Loucy (cell line): ENCODE measurements around the gene LTBP1.

Source experiments
- H2AFZ ChIP-seq: fragments of 200-600 bp; sonication (generic); 2 replicates; pipeline ENCODE4 v1.6.0; 2016; ENCODE audit warnings: antibody characterized with exemption, mild to moderate bottlenecking, low read length, moderate library complexity
- H3F3A ChIP-seq: fragments of 200-600 bp; 2 replicates; pipeline ENCODE4 v1.6.0; 2016; ENCODE audit warnings: antibody characterized with exemption, low read depth, mild to moderate bottlenecking
- H3K27me3 ChIP-seq: fragments of 200-600 bp; sonication (generic); 2 replicates; pipeline ENCODE4 v1.6.1; 2014; ENCODE audit warnings: low read length, mild to moderate bottlenecking; ENCODE audit not compliant: insufficient read depth, poor library complexity, severe bottlenecking
- H3K36me3 ChIP-seq: fragments of 200-600 bp; sonication (generic); 2 replicates; pipeline ENCODE4 v1.6.1; 2016; ENCODE audit warnings: low read length; ENCODE audit not compliant: insufficient read depth
- H3K4me1 ChIP-seq: fragments of 200-600 bp; sonication (generic); 2 replicates; pipeline ENCODE4 v1.5.1; 2014; ENCODE audit warnings: low read length, mild to moderate bottlenecking; ENCODE audit not compliant: insufficient read depth, poor library complexity, severe bottlenecking
- H3K4me2 ChIP-seq: fragments of 200-600 bp; sonication (generic); 2 replicates; pipeline ENCODE4 v1.6.0; 2014; ENCODE audit warnings: antibody characterized with exemption, low read length, low read depth, mild to moderate bottlenecking; ENCODE audit not compliant: poor library complexity, severe bottlenecking
- H3K4me3 ChIP-seq: fragments of 200-600 bp; sonication (generic); 2 replicates; pipeline ENCODE4 v1.5.1; 2014; ENCODE audit warnings: low read length, mild to moderate bottlenecking, mixed read lengths; ENCODE audit not compliant: poor library complexity, severe bottlenecking
- H3K79me2 ChIP-seq: fragments of 200-600 bp; sonication (generic); 2 replicates; pipeline ENCODE4 v1.6.1; 2014; ENCODE audit warnings: low read length; ENCODE audit not compliant: insufficient read depth
- H3K9ac ChIP-seq: fragments of 200-600 bp; sonication (generic); 2 replicates; pipeline ENCODE4 v1.6.0; 2014; ENCODE audit warnings: mild to moderate bottlenecking, low read depth, low read length, moderate library complexity; ENCODE audit not compliant: poor library complexity, severe bottlenecking
- H3K9me2 ChIP-seq: fragments of 200-600 bp; sonication (generic); replicated peaks from 2 replicates; pipeline ENCODE4 v1.6.1; 2016; ENCODE audit warnings: low read depth, low read length, mixed read lengths
- H3K9me3 ChIP-seq: fragments of 200-600 bp; sonication (generic); 2 replicates; pipeline ENCODE4 v1.6.1; 2014; ENCODE audit warnings: mild to moderate bottlenecking, antibody characterized with exemption, low read length, low read depth; ENCODE audit not compliant: insufficient read depth
- H4K20me1 ChIP-seq: fragments of 200-600 bp; sonication (generic); 2 replicates; pipeline ENCODE4 v1.6.0; 2014; ENCODE audit warnings: antibody characterized with exemption, low read length, mild to moderate bottlenecking; ENCODE audit not compliant: insufficient read depth, poor library complexity, severe bottlenecking
- EZH2phosphoT487 ChIP-seq: fragments of 200-600 bp; IDR thresholded peaks from 2 replicates; pipeline ENCODE4 v1.6.1; 2018; ENCODE audit warnings: antibody characterized with exemption, mild to moderate bottlenecking, moderate library complexity, borderline replicate concordance
- TF ChIP-seq, protein P1 (sequence below): fragments of 200-600 bp; sonication (generic); conservative IDR thresholded peaks from 2 replicates; pipeline ENCODE4 v1.5.1; 2014; ENCODE audit warnings: mild to moderate bottlenecking, antibody characterized with exemption, low read length

Gene LTBP1

GRCh38 chr2:33014268-33014667 lies 67.5 kb downstream of the LTBP1 start:
- Histone ChIP-seq H3F3A (no peaks in the 10 kb centered on the region), H2AFZ (no peak overlapping the region), H3K9me2 (no peaks in the 10 kb centered on the region), H3K9ac (no peak overlapping the region), H4K20me1 (no peaks in the 10 kb centered on the region), H3K36me3 (no peaks in the 10 kb centered on the region), H3K4me2 (no peak overlapping the region), H3K27me3 (no peaks in the 10 kb centered on the region), H3K4me3 (no peak overlapping the region), H3K4me1 (no peaks in the 10 kb centered on the region), H3K79me2 (no peaks in the 10 kb centered on the region), H3K9me3 (no peaks in the 10 kb centered on the region)
- TF ChIP-seq, protein P1, sequence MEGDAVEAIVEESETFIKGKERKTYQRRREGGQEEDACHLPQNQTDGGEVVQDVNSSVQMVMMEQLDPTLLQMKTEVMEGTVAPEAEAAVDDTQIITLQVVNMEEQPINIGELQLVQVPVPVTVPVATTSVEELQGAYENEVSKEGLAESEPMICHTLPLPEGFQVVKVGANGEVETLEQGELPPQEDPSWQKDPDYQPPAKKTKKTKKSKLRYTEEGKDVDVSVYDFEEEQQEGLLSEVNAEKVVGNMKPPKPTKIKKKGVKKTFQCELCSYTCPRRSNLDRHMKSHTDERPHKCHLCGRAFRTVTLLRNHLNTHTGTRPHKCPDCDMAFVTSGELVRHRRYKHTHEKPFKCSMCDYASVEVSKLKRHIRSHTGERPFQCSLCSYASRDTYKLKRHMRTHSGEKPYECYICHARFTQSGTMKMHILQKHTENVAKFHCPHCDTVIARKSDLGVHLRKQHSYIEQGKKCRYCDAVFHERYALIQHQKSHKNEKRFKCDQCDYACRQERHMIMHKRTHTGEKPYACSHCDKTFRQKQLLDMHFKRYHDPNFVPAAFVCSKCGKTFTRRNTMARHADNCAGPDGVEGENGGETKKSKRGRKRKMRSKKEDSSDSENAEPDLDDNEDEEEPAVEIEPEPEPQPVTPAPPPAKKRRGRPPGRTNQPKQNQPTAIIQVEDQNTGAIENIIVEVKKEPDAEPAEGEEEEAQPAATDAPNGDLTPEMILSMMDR: no peak

- Histone ChIP-seq H3F3A (no peaks in the 10 kb centered on the region), H3K4me3 (no peak overlapping the region), H3K79me2 (no peaks in the 10 kb centered on the region), H3K36me3 (no peaks in the 10 kb centered on the region), H3K9me2 (no peaks in the 10 kb centered on the region), H2AFZ (no peak overlapping the region), H3K27me3 (no peaks in the 10 kb centered on the region), H3K4me1 (no peaks in the 10 kb centered on the region), H3K9me3 (no peaks in the 10 kb centered on the region), H3K9ac (no peak overlapping the region), H3K4me2 (no peak overlapping the region), H4K20me1 (no peaks in the 10 kb centered on the region)
- TF ChIP-seq EZH2phosphoT487: no peak
- TF ChIP-seq, protein P1: no peak
Measured at GRCh38 chr2:33015421-33016142, 68.8 kb downstream of the LTBP1 start.

GRCh38 chr2:33018271-33018670 lies 71.5 kb downstream of the LTBP1 start:
- Histone ChIP-seq H4K20me1 (no peaks in the 10 kb centered on the region), H3K4me3 (no peak overlapping the region), H3K9me2 (no peaks in the 10 kb centered on the region), H3K36me3 (no peaks in the 10 kb centered on the region), H3K4me1 (no peaks in the 10 kb centered on the region), H3K79me2 (no peaks in the 10 kb centered on the region), H3K27me3 (no peaks in the 10 kb centered on the region), H3K4me2 (no peak overlapping the region), H2AFZ (no peak overlapping the region), H3F3A (no peaks in the 10 kb centered on the region), H3K9me3 (no peaks in the 10 kb centered on the region), H3K9ac (no peak overlapping the region)
- TF ChIP-seq, protein P1: no peak
- no peak for TF ChIP-seq EZH2phosphoT487
